OCI-LY1 (cell line): ENCODE measurements around the gene PARD6A.
A peak's percentile ranks its signal among the peaks of the same experiment; 100 is the strongest.

ENCODE experiments used
- H2AFZ ChIP-seq: fragments of 200-600 bp; sonication (generic), shearing (Covaris generic); 2 replicates; pipeline ENCODE4 v1.6.0; 2014; ENCODE audit warnings: antibody characterized with exemption, mild to moderate bottlenecking, low read length
- H3F3A ChIP-seq: fragments of 200-600 bp; sonication (generic), shearing (Covaris generic); 2 replicates; pipeline ENCODE4 v1.6.0; 2014; ENCODE audit warnings: mild to moderate bottlenecking, antibody characterized with exemption, low read length, moderate library complexity; ENCODE audit not compliant: insufficient read depth
- H3K27ac ChIP-seq: fragments of 200-600 bp; sonication (generic); 2 replicates; pipeline ENCODE4 v1.5.1; 2014; ENCODE audit warnings: low read length, mixed run types, mild to moderate bottlenecking, low read depth; ENCODE audit not compliant: poor library complexity, severe bottlenecking
- H3K27me3 ChIP-seq: fragments of 200-600 bp; sonication (generic); 2 replicates; pipeline ENCODE4 v1.6.0; 2014; ENCODE audit warnings: antibody characterized with exemption, mild to moderate bottlenecking, low read length, moderate library complexity; ENCODE audit not compliant: insufficient read depth
- H3K36me3 ChIP-seq: fragments of 200-600 bp; sonication (generic); 2 replicates; pipeline ENCODE4 v1.6.1; 2014; ENCODE audit warnings: mild to moderate bottlenecking, antibody characterized with exemption, low read length, moderate library complexity, mixed read lengths; ENCODE audit not compliant: insufficient read depth
- H3K4me1 ChIP-seq: fragments of 200-600 bp; sonication (generic); 2 replicates; pipeline ENCODE4 v1.5.1; 2014; ENCODE audit warnings: mild to moderate bottlenecking, low read length, moderate library complexity; ENCODE audit not compliant: insufficient read depth, severe bottlenecking
- H3K4me2 ChIP-seq: fragments of 200-600 bp; sonication (generic), shearing (Covaris generic); 2 replicates; pipeline ENCODE4 v1.6.1; 2014; ENCODE audit warnings: low read length
- H3K4me3 ChIP-seq: fragments of 200-600 bp; sonication (generic); 2 replicates; pipeline ENCODE4 v1.5.1; 2014; ENCODE audit warnings: low read length, low read depth, mild to moderate bottlenecking, mixed read lengths; ENCODE audit not compliant: poor library complexity, severe bottlenecking
- H3K79me2 ChIP-seq: fragments of 200-600 bp; shearing (Covaris generic); 2 replicates; pipeline ENCODE4 v1.6.1; 2016; ENCODE audit warnings: mixed run types, low read length, mixed read lengths; ENCODE audit not compliant: insufficient read depth
- H3K9ac ChIP-seq: fragments of 200-600 bp; sonication (generic), shearing (Covaris generic); 2 replicates; pipeline ENCODE4 v1.6.1; 2014; ENCODE audit warnings: mild to moderate bottlenecking, low read length, mixed read lengths
- H3K9me2 ChIP-seq: fragments of 200-600 bp; sonication (generic), shearing (Covaris generic); 2 replicates; pipeline ENCODE4 v1.6.1; 2014; ENCODE audit warnings: low read depth, mild to moderate bottlenecking, low read length, mixed read lengths
- H3K9me3 ChIP-seq: fragments of 200-600 bp; shearing (Covaris generic); 2 replicates; pipeline ENCODE4 v1.6.1; 2014; ENCODE audit warnings: low read length, mixed read lengths
- H4K20me1 ChIP-seq: fragments of 200-600 bp; sonication (generic), shearing (Covaris generic); 2 replicates; pipeline ENCODE4 v1.6.0; 2016; ENCODE audit warnings: mild to moderate bottlenecking, low read length; ENCODE audit not compliant: insufficient read depth
- CTCF ChIP-seq: fragments of 200-600 bp; sonication (generic), shearing (Covaris generic); IDR thresholded peaks from 2 replicates; pipeline ENCODE4 v1.5.1; 2017; ENCODE audit warnings: mild to moderate bottlenecking, antibody characterized with exemption, low read length, moderate library complexity, mixed read lengths
- EZH2 ChIP-seq: fragments of 200-600 bp; sonication (generic), shearing (Covaris generic); IDR thresholded peaks from 2 replicates; pipeline ENCODE4 v1.8.0; 2017; ENCODE audit warnings: borderline replicate concordance, mixed run types, mild to moderate bottlenecking, antibody characterized with exemption, low read length, moderate library complexity, mixed read lengths

PARD6A gene

DNA sequence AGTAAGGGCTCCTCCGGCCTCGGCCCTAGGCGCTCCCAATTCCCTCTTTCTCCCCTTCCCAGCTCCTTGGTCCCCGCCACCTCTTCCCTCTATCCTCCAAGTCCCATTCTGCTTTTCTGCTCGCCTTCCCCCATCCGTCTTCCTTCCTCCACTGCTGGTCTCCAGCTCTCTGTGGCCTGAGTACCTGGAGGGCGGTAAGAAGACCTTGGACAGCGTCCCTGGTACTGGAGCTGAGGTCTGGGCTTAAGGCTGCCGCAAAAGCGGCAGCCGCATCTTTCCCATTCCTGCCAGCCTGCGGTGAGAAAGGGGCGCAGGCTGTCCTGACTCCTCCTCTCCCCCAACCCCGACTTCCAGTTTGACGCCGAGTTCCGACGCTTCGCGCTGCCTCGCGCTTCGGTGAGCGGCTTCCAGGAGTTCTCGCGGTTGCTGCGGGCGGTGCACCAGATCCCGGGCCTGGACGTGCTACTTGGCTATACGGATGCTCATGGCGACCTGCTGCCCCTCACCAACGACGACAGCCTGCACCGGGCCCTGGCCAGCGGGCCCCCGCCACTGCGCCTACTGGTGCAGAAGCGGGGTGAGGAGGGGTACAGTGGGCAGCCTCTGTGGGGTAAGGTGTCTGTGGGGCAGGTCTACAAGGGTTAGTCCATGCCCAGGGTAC is 471 bp downstream of the PARD6A start:
- TF ChIP-seq CTCF, result no peak
- TF ChIP-seq EZH2, result no peak
- Histone ChIP-seq H2AFZ (no peak overlapping the region), H3K9ac (peak overlapping the region; percentile 71)

GRCh38 chr16:67661886-67662652 is 1.3 kb downstream of the PARD6A start:
- peak overlapping the region; percentile 81 for H3K4me3 ChIP-seq
- no peaks in the 10 kb centered on the region for H3K9me2 ChIP-seq
- H2AFZ ChIP-seq, result no peak overlapping the region
- no peaks in the 10 kb centered on the region for H4K20me1 ChIP-seq
- H3K36me3 ChIP-seq, result peaks cover 27% of the 10 kb centered on the region; the same call in 1 of the 2 replicates
- no peak overlapping the region for H3K27ac ChIP-seq
- no peaks in the 10 kb centered on the region for H3K79me2 ChIP-seq
- H3K9ac ChIP-seq, result no peak overlapping the region; the same call in 1 of the 2 replicates
- H3K4me2 ChIP-seq, result peak overlapping the region; percentile 74; the same call in 1 of the 2 replicates
- TF ChIP-seq EZH2, result no peak
- H3K9me3 ChIP-seq, result no peaks in the 10 kb centered on the region
- peaks cover 35% of the 10 kb centered on the region for H3K4me1 ChIP-seq
- H3K27me3 ChIP-seq, result no peaks in the 10 kb centered on the region
- H3F3A ChIP-seq, result no peaks in the 10 kb centered on the region

More for the DNA sequence above, 471 bp downstream of the PARD6A start:
- Histone ChIP-seq H3K9me2 (no peaks in the 10 kb centered on the region), H3K4me3 (peak overlapping the region; percentile 81), H3K9me3 (no peaks in the 10 kb centered on the region), H3K27me3 (no peaks in the 10 kb centered on the region), H3K27ac (peak overlapping the region; percentile 65), H3K4me1 (peaks cover 32% of the 10 kb centered on the region), H4K20me1 (no peaks in the 10 kb centered on the region), H3K4me2 (peak overlapping the region; percentile 74), H3K36me3 (peaks cover 35% of the 10 kb centered on the region; the same call in 1 of the 2 replicates), H3K79me2 (no peaks in the 10 kb centered on the region), H3F3A (no peaks in the 10 kb centered on the region)

GRCh38 chr16:67662653-67663010 is 1.9 kb downstream of the PARD6A start:
- H3K4me2 ChIP-seq, result no peak overlapping the region
- H3K4me1 ChIP-seq, result peaks cover 41% of the 10 kb centered on the region
- H2AFZ ChIP-seq, result no peak overlapping the region
- H3K79me2 ChIP-seq, result no peaks in the 10 kb centered on the region
- no peak for TF ChIP-seq CTCF
- no peak for TF ChIP-seq EZH2
- no peaks in the 10 kb centered on the region for H3F3A ChIP-seq
- peaks cover 21% of the 10 kb centered on the region; the same call in 1 of the 2 replicates for H3K36me3 ChIP-seq
- H3K27ac ChIP-seq, result peak overlapping the region; percentile 18
- no peaks in the 10 kb centered on the region for H3K9me3 ChIP-seq
- no peak overlapping the region for H3K9ac ChIP-seq
- no peaks in the 10 kb centered on the region for H3K9me2 ChIP-seq
- no peaks in the 10 kb centered on the region for H3K27me3 ChIP-seq
- H3K4me3 ChIP-seq, result no peak overlapping the region
- no peaks in the 10 kb centered on the region for H4K20me1 ChIP-seq
